Duodenal mucosa (tissue), 2 donors: Measurements from ENCODE around the gene HDAC9.

Experiments
- H3K27ac ChIP-seq: one replicate; pipeline ENCODE4 v1.7.0; 2013; ENCODE audit warnings: low read depth, low read length
- H3K27me3 ChIP-seq, 2 donors: one replicate each; pipeline ENCODE4 v1.7.0; 2013; ENCODE audit warnings: low read length in 2 of 2, control low read depth in 1 of 2; ENCODE audit not compliant: insufficient read depth in 2 of 2, control insufficient read depth in 1 of 2
- H3K36me3 ChIP-seq, 2 donors: one replicate each; pipeline ENCODE4 v1.7.0; 2013; ENCODE audit warnings: low read length in 2 of 2, control low read depth in 1 of 2; ENCODE audit not compliant: insufficient read depth in 2 of 2, control insufficient read depth in 1 of 2
- H3K4me1 ChIP-seq, 2 donors: one replicate each; pipeline ENCODE4 v1.7.0; 2013; ENCODE audit warnings: low read length in 2 of 2, control low read depth in 1 of 2; ENCODE audit not compliant: insufficient read depth in 2 of 2, control insufficient read depth in 1 of 2
- H3K4me3 ChIP-seq, 2 donors: one replicate each; pipeline ENCODE4 v1.7.0; 2013; ENCODE audit warnings: low read length in 2 of 2, low read depth in 1 of 2
- H3K9ac ChIP-seq, 2 donors: one replicate each; pipeline ENCODE4 v1.7.0; 2013; ENCODE audit warnings: low read length in 2 of 2, low read depth in 1 of 2
- H3K9me3 ChIP-seq, 2 donors: one replicate each; pipeline ENCODE4 v1.7.0; 2013; ENCODE audit warnings: low read length in 2 of 2, control low read depth in 1 of 2; ENCODE audit not compliant: control insufficient read depth in 1 of 2

HDAC9 gene

GRCh38 chr7:18698258-18698734 lies 202.7 kb downstream of the HDAC9 start:
- Histone ChIP-seq H3K36me3 (no peaks in the 10 kb centered on the region), H3K27me3 (no peaks in the 10 kb centered on the region), H3K9me3 (no peaks in the 10 kb centered on the region), H3K4me3 (no peak overlapping the region), H3K9ac (no peak overlapping the region), H3K4me1 (no peaks in the 10 kb centered on the region), H3K27ac (no peak overlapping the region)

DNA sequence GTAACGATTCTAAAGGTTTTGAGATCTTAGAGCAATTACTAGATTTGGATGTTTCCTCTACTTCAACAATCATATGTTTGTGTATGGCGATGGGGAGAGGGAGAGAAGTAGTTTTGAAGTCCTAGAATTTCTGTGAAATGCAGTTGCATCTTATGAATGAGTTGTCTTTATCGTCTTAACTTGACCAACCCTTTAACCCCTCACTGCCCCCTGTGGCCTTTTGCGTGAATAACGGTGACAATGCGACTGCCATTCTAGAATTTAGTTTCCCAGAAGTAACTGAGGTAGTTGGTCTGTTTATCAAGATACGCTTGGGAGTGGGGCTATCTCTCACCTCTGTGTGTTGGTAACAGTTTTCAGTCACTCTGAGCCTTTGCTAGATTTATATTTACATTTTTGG lies 204.6 kb downstream of the HDAC9 start:
- Histone ChIP-seq H3K9me3 (no peaks in the 10 kb centered on the region), H3K36me3 (no peaks in the 10 kb centered on the region), H3K9ac (no peak overlapping the region), H3K27me3 (no peaks in the 10 kb centered on the region), H3K4me1 (no peaks in the 10 kb centered on the region), H3K4me3 (no peak overlapping the region), H3K27ac (no peak overlapping the region)

- Histone ChIP-seq H3K4me1 (no peaks in the 10 kb centered on the region), H3K27me3 (no peaks in the 10 kb centered on the region), H3K4me3 (no peak overlapping the region), H3K9me3 (no peaks in the 10 kb centered on the region), H3K9ac (no peak overlapping the region), H3K27ac (no peak overlapping the region), H3K36me3 (no peaks in the 10 kb centered on the region)
Observed at GRCh38 chr7:18702071-18702829, 206.7 kb downstream of the HDAC9 start.

DNA sequence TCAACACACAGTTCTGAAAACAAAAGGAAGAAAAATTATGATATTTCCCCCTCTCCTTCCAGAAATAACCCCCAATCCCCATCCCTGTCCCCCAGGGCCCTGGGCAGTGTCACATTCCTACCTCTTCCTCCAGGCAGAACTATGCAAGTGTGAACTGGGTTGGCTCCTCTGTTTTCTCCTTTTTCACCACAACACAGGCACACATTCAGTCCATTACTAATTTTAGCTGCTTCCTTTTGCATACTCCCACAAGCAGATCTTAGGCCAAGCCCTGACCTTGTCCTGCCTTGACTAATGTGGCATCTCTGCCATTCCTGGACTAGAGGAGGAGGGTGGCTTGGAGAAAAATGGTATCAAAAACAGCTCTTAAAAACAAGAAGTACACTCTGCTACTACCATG lies 208.1 kb downstream of the HDAC9 start:
- H3K4me1 ChIP-seq = no peaks in the 10 kb centered on the region
- H3K9ac ChIP-seq = no peak overlapping the region
- no peak overlapping the region for H3K4me3 ChIP-seq
- H3K27ac ChIP-seq = no peak overlapping the region
- no peaks in the 10 kb centered on the region for H3K9me3 ChIP-seq
- no peaks in the 10 kb centered on the region for H3K36me3 ChIP-seq
- H3K27me3 ChIP-seq = no peaks in the 10 kb centered on the region

GRCh38 chr7:18706670-18707069 lies 211.1 kb downstream of the HDAC9 start:
- H3K27ac ChIP-seq = no peak overlapping the region
- no peaks in the 10 kb centered on the region for H3K36me3 ChIP-seq
- no peak overlapping the region for H3K9ac ChIP-seq

DNA sequence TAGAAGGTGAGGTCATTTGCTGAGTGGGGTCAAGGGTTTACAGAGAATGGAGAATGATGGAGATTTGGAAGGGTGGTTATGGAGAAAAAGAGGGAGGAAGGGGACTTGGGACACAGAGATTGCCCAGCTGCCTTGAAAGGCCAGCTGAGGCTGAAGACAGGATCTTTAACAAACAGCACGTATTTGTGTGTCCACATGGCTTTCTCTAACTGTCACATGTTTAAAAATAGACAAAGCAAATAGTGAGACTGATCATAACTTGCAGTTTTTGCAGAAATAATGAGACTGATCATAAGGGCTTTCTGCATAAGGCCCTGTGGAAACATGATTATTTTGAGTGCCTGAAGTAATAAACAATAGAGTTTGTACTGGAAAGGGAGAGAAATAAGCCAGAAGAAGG lies 212.7 kb downstream of the HDAC9 start:
- Histone ChIP-seq H3K36me3 (no peaks in the 10 kb centered on the region), H3K27ac (no peak overlapping the region)

More at GRCh38 chr7:18706670-18707069, 211.1 kb downstream of the HDAC9 start:
- no peaks in the 10 kb centered on the region for H3K4me1 ChIP-seq
- no peak overlapping the region for H3K4me3 ChIP-seq
- H3K27me3 ChIP-seq = no peaks in the 10 kb centered on the region
- H3K9me3 ChIP-seq = no peaks in the 10 kb centered on the region

GRCh38 chr7:18715988-18716387 lies 220.4 kb downstream of the HDAC9 start:
- Histone ChIP-seq H3K27me3 (no peaks in the 10 kb centered on the region), H3K36me3 (no peaks in the 10 kb centered on the region), H3K4me1 (no peaks in the 10 kb centered on the region)

More for the DNA sequence above, 212.7 kb downstream of the HDAC9 start:
- Histone ChIP-seq H3K4me3 (no peak overlapping the region), H3K27me3 (no peaks in the 10 kb centered on the region), H3K9me3 (no peaks in the 10 kb centered on the region), H3K4me1 (no peaks in the 10 kb centered on the region), H3K9ac (no peak overlapping the region)

GRCh38 chr7:18721429-18721828 lies 225.9 kb downstream of the HDAC9 start:
- Histone ChIP-seq H3K27ac (no peak overlapping the region), H3K9ac (no peak overlapping the region), H3K4me3 (no peak overlapping the region), H3K36me3 (no peaks in the 10 kb centered on the region), H3K9me3 (no peaks in the 10 kb centered on the region), H3K27me3 (no peaks in the 10 kb centered on the region), H3K4me1 (no peaks in the 10 kb centered on the region)

More at GRCh38 chr7:18715988-18716387, 220.4 kb downstream of the HDAC9 start:
- Histone ChIP-seq H3K9me3 (no peaks in the 10 kb centered on the region), H3K27ac (no peak overlapping the region), H3K9ac (no peak overlapping the region), H3K4me3 (no peak overlapping the region)

GRCh38 chr7:18724318-18724717 lies 228.8 kb downstream of the HDAC9 start:
- no peak overlapping the region for H3K9ac ChIP-seq
- H3K9me3 ChIP-seq = no peaks in the 10 kb centered on the region
- no peaks in the 10 kb centered on the region for H3K27me3 ChIP-seq
- no peak overlapping the region for H3K27ac ChIP-seq
- no peak overlapping the region for H3K4me3 ChIP-seq
- H3K4me1 ChIP-seq = no peaks in the 10 kb centered on the region
- H3K36me3 ChIP-seq = no peaks in the 10 kb centered on the region

DNA sequence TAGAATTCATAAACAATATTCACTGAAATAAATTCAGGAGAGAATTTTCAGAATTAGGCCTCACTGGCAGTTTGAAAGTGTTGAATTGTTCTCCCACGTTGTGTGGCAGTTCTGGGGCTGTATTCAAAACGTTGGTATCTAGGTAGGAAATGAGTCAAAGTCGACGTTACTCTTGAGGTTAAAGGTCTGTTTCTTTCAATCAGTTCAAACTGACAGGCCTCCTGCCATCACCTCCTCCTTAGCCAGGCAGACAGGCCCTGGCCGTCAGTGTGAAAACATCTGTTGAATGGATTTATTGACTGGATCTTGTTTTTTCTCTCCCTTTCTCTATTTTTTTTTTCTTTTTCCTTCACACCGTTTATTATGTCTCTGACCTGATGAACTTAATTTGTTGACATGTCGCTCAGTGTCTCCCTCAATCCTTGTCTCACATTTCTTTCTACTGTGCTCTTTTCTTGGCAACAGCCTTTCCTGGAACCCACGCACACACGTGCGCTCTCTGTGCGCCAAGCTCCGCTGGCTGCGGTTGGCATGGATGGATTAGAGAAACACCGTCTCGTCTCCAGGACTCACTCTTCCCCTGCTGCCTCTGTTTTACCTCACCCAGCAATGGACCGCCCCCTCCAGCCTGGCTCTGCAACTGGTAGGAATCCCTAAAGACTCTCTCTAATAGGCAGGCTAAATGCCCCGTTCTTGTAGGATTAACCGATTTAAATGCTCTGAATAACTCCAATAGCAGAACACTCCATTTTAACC lies 231.7 kb downstream of the HDAC9 start:
- H3K9ac ChIP-seq = no peak overlapping the region
- H3K9me3 ChIP-seq = peaks cover 0 to 2% of the 10 kb centered on the region in 2 donors
- H3K27ac ChIP-seq = no peak overlapping the region
- no peaks in the 10 kb centered on the region for H3K36me3 ChIP-seq
- H3K4me3 ChIP-seq = no peak overlapping the region
- no peaks in the 10 kb centered on the region for H3K27me3 ChIP-seq
- H3K4me1 ChIP-seq = no peaks in the 10 kb centered on the region
